NCI-H2171 treated with DMSO at 0.1 percent for 48 hours (cell line): Measurements from ENCODE around the gene EIF4E.
"Not testable (repeated sequence)": the region's sequence is repeated elsewhere in the genome, so short reads cannot be mapped to it uniquely, and the experiment has no call there.

Experiments
- DNase-seq: peaks from one replicate; lab custom pipeline; 2025; lab: John Stamatoyannopoulos, UW

EIF4E gene

DNA sequence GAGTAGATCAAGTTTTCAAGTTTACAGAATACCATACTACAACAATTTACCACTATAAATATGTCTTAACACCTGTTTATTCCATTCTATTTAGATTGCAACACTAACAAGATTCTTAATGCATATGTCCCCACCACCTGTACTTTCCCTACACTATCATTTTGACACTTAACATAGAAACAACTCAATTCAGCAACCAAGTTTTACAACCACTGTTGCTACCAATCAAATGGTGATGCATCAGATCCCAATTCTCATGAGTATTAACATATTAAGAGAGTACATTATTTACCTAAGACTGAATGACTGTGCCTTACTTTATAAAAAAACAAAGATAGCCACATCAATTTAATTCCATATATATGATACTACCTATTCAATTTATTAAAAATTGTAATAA lies 49.4 kb downstream of the EIF4E start:
- DNase-seq, result no peak

GRCh38 chr4:98873059-98873458 lies 55.9 kb downstream of the EIF4E start:
- DNase-seq, result no peak

GRCh38 chr4:98872120-98872906 lies 56.6 kb downstream of the EIF4E start:
- DNase-seq, result not testable (repeated sequence)

DNA sequence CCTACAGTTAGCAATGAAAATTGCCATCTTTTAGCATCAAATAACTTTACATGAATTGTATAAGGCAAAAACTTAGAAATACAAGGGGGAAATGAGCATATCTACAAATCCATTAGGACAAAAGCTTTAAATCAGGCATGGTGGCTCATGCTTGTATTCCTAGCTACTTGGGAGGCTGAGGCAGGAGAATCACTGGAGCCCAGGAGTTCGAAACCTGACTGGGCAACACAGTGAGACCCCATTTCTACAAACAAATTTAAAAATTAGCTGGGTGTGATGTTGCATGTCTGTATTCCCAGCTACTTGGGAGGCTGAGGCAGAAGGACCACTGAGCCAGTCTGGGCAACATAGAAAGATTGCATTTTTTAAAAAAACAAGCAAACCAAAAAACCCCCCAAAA lies 61.3 kb downstream of the EIF4E start:
- no peak for DNase-seq

DNA sequence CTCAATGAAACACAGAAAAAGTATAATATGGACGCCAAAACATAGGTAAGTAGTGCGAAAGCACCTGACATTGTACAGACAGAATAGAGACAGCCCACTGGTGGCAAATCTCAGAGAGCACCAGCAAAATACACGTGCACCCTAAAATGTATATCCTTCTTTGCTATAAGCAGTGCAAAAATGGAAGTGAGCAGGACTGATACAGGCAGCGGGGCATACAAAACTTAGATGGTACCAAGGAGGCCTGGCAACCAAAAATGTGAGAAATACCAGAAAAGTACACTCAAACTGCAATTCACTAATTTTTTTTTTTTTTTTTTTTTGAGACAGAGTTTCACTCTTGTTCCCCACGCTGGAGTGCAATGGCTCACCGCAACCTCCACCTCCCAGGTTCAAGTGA lies 63.9 kb downstream of the EIF4E start:
- no peak for DNase-seq

GRCh38 chr4:98864560-98864959 lies 64.4 kb downstream of the EIF4E start:
- DNase-seq, result no peak

DNA sequence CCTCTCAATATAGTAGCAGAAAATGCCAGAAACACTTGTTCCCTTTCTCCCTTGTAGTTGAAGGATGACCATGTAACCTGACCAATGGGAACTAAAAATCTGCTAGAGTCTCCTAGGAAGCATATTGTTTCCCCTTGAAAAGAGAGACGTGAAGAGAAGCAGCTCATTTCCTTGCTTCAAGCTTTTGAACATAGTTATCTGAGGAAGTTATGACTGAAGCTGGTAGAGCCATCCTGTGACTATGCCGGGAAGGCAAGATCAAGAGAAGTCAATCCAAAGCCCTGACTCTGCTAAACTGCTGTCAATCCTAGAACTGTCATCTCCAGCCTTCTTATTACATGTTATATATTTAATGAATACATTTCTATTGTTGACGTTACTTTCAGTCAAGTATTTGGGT lies 66.6 kb downstream of the EIF4E start:
- no peak for DNase-seq

DNA sequence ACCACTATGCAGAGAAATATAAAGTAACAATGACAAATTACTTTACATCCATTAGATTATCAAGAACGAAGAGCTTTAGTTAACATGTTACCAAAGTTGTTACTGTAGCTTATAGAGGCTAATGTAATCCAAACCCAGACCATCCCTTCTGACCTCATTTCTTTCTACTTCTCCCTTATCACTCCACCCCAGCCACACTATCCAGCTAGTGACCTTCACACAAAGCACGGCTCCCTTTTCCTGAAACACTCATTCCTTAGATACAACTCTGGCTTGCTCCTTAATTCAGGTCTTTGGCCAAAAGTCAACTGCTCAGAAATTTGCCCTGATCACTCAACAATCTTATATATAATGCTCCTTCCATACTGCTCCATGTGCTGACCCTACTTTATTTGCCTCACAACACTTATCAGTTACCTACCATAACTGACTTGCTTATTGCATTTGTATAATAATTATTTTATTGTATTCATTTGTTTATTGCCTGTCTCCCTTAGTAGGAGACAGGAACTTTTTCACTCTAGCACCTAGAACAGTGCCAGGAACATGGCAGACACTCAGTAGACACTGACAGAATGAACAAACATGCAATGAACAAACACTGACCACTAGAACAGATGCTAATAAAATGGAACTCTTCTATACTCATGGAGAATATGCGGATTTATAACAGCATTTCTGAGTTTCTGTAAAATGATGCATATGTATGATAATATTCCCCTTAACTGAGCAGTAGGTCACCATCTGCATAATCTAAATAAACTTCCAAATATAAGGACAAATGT lies 67.6 kb downstream of the EIF4E start:
- DNase-seq, result no peak

GRCh38 chr4:98851806-98852205 lies 77.1 kb downstream of the EIF4E start:
- no peak for DNase-seq

- no peak for DNase-seq
Observed at GRCh38 chr4:98850937-98851336, 78.0 kb downstream of the EIF4E start.

DNA sequence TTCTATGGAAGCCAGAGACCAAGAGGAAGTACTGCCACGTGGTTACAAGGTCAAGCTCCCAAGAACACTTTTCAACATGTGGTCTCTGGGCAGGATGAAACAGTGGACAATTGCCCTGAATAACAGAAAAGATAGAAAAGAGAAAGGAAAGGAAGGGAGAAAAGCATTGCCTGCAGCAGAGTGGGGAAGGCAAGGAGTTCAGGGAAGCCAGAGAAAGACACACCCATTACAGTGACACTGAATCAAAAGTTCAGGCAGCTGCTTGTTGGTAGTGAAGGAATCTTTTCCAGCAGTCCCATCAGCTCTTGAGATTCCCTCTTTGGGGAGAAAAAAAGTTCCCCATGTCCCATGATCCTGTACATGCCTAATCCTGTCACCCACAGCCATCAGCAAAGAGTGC lies 80.5 kb downstream of the EIF4E start:
- no peak for DNase-seq

GRCh38 chr4:98845960-98846359 lies 83.0 kb downstream of the EIF4E start:
- no peak for DNase-seq

GRCh38 chr4:98842917-98843316 lies 86.0 kb downstream of the EIF4E start:
- not testable (repeated sequence) for DNase-seq

GRCh38 chr4:98838977-98839618 lies 89.8 kb downstream of the EIF4E start:
- no peak for DNase-seq

DNA sequence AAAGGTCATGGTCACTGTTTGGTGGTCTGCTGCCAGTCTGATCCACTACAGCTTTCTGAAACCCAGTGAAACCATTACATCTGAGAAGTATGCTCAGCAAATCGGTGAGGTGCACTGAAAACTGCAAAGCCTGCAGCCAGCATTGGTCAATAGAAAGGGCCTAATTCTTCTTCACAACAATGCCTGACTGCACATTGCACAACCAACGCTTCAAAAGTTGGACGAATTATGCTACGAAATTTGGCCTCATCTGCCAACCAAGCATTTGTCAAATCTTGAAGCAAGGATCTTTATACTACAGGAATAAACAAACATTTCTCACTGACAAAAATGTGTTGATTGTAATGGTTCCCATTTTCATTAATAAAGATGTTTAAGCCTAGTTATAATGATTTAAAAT lies 90.4 kb downstream of the EIF4E start:
- no peak for DNase-seq

DNA sequence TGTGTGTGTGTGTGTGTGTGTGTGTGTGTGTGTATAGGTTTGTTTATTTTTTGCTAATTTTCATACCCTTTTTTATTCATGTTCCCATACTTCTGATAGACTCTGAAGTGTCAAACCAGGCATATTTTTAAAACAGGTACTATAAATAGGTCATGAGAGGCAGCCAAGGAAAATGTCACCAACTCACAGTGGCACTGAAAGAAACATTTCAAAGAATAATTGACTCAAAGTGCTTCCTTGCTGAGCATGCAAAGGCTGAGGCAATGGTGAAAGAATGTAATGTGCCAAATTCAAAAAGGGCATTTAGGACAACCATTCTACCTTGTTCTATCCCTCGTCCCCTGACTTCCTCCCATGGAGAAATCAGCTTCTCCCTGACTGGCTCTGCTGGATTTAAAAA lies 95.5 kb downstream of the EIF4E start:
- DNase-seq, result no peak

GRCh38 chr4:98831036-98831435 lies 97.9 kb downstream of the EIF4E start:
- not testable (repeated sequence) for DNase-seq
